ENCODE measurements around the gene DCDC2C. TPM values are rescaled to one million over a fixed set of nuclear protein-coding genes. Genes with fewer than 3 reads are reported as not detected.
A peak's percentile ranks its signal among the peaks of the same experiment; 100 is the strongest.

Gene DCDC2C
- polyA plus RNA-seq, 4 donors, result 0.17 to 0.92 (median 0.39) TPM; not detected in 1

DNA sequence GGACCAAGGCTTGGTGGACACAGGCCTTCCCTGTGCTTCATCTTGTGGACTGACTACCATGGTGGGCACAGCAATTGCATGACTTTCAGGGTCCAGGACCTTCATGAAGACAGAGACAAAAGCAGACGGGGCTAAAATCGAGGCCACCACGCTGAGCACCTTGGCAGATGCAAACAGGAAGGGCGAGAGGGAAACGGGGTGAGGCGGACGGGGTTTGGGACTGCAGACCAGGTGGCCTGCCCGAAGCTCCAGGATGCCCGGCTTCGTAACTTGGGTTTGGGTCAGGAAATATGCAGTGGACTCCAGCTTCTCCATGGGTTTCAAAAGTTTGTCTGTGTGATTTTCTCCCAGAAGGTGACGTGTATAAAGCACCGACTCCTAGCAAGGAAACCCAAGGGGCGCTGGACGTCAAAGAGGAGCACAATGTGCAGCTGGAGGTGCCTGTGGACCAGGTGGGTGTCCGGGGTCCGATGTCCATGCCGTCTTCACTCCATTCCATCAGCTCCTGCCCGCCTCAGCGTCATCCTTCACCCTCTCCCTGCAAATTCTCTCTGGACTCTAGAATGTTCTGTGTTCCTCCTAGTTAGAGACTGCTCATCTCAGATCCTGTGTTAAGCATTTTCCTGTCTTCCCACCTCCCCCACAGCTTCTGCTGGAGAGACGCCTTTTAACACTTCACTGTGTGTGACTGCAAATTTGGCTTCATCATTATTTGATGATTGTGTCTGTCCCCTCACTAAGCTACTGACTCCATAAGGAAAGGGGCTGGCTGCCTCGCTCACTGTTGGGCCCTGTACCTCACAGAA, 65.8 kb downstream of the DCDC2C start:
- DNase-seq (ENCODE audit: low read depth in 4 of 4, low spot score in 2 of 4), result no peak

DNA sequence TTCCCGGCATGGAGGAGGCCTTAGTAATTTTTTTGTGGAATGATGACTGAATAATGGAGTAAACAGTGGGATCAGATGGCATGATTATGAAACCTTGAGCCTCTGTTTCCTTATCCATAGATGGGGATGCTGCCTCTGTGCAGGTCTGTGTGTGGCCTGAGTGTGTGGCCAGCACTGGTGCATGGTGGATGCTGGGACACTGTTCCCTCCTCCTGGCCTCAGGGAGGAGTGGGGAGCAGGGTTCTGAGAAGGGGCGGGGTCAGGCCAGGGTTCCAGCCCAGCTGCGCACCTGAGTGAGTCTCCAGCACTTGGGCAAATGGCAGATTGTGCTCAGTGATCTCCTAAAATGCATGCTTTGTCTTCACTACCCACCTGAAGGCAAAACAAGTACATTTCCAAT, 66.4 kb downstream of the DCDC2C start:
- no peak for DNase-seq (ENCODE audit: low read depth in 4 of 4, low spot score in 2 of 4)

GRCh38 chr2:3770724-3771415, 67.5 kb downstream of the DCDC2C start:
- no peak for DNase-seq (ENCODE audit: low read depth in 4 of 4, low spot score in 2 of 4)

GRCh38 chr2:3771576-3771975, 68.2 kb downstream of the DCDC2C start:
- no peak for DNase-seq (ENCODE audit: low read depth in 4 of 4, low spot score in 2 of 4)

DNA sequence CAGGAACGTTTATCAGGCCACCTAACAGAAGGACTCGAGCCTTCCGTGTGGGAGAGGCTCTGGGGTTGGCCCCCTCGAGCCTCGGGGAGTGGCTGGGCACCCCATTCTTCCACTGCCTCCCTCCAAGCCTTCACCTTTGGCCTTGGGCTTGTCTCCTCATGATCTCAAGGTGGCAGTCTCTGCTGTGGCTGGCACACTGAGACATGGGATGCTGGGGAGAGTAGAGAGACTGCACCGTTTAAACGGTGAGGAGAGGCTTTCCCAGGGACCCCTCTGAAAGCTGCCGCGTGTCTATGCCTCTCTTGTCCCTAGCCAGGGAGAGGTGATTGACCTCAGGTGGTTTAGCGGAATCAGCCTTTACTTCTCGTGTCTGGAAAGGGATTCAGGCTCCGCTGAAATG, 71.0 kb downstream of the DCDC2C start:
- DNase-seq (ENCODE audit: low read depth in 4 of 4, low spot score in 2 of 4), result no peak

DNA sequence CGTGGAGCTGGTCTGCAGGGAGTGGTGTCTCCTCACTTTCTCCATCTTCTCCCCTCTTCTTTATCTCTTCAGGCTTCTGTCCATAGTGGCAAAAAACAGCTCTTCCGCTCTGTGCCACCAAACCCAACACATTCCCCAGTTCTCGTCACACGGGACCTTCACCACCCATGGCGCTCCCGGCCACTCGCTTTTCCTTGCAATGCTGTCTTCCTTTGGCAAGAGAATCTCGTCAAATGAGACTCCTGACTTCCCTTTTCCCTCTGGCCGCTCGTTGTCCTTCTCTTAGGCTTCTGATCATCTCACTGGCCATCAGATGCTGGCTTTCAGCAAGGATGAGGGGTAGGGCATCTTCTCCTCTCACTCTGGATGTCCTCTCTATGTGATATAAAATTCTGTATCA, 72.9 kb downstream of the DCDC2C start:
- no peak for DNase-seq (ENCODE audit: low read depth in 4 of 4, low spot score in 2 of 4)

GRCh38 chr2:3777966-3778365, 74.6 kb downstream of the DCDC2C start:
- DNase-seq (ENCODE audit: low read depth in 4 of 4, low spot score in 2 of 4), result no peak

DNA sequence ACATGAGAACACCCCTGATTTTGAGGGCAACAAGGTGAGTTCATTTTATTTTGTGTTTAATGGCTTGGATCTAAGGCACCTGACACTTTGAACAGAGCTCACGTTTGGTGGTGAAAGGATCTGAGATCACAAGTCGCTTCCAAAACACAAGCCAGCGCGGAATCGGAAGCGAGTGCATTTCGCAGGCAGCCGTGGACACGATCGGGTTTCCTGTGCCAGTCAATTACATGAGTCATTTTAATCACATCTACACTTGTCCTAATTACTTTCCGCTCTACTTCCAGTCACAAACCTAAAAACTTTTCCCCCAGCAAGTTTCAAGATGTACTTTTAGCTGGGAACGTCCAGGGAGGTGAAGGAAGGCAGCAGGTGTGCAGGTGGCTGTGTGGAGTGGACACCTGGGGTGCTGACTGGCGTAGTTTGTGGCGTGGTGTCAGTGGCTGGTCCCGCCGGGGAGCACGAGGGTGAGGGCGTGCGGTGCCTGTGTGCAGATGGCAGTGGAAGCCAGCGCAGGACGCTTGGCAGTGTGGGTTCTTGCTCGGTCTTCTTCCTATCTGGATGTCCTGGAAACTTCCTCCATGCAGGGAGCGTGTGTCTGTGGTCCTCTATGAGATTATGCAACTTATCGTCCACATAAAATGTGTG, 75.6 kb downstream of the DCDC2C start:
- DNase-seq (ENCODE audit: low read depth in 4 of 4, low spot score in 2 of 4), result no peak

- no peak for DNase-seq (ENCODE audit: low read depth in 4 of 4, low spot score in 2 of 4)
These were observed 76.2 kb downstream of the DCDC2C start for GRCh38 chr2:3779496-3780049.

- peak in 1 of 4 donors; percentile 76 for DNase-seq (ENCODE audit: low read depth in 4 of 4, low spot score in 2 of 4)
These were observed 77.4 kb downstream of the DCDC2C start for GRCh38 chr2:3780477-3781402.

- DNase-seq (ENCODE audit: low read depth in 4 of 4, low spot score in 2 of 4), result no peak
These were observed 81.4 kb downstream of the DCDC2C start for GRCh38 chr2:3784731-3785130.

- no peak for DNase-seq (ENCODE audit: low read depth in 4 of 4, low spot score in 2 of 4)
These were observed 82.0 kb downstream of the DCDC2C start for GRCh38 chr2:3785220-3785889.

GRCh38 chr2:3785890-3786273, 82.5 kb downstream of the DCDC2C start:
- DNase-seq (ENCODE audit: low read depth in 4 of 4, low spot score in 2 of 4), result no peak

GRCh38 chr2:3787768-3788167, 84.4 kb downstream of the DCDC2C start:
- DNase-seq (ENCODE audit: low read depth in 4 of 4, low spot score in 2 of 4), result no peak

- no peak for DNase-seq (ENCODE audit: low read depth in 4 of 4, low spot score in 2 of 4)
These were observed 85.9 kb downstream of the DCDC2C start for GRCh38 chr2:3789256-3789655.

DNA sequence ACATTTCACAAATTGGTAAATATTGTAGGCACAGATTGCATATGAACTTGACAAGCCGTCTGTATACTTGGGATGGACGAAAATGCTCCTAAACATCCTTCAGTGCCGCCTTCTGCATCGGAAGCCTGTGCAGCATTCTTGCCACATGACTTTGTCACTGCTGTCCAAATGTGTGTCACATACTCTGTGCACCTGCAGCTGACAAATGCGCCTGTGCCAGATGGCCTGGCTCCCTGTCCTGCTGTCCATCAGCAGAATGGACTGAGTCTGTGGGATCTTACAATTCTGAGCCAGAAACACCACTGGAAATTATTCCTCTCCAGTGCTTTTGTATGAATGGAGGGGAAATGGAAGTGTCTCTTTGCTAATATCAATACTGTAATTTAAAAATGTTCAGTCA, 89.9 kb downstream of the DCDC2C start:
- DNase-seq (ENCODE audit: low read depth in 4 of 4, low spot score in 2 of 4), result no peak

DNA sequence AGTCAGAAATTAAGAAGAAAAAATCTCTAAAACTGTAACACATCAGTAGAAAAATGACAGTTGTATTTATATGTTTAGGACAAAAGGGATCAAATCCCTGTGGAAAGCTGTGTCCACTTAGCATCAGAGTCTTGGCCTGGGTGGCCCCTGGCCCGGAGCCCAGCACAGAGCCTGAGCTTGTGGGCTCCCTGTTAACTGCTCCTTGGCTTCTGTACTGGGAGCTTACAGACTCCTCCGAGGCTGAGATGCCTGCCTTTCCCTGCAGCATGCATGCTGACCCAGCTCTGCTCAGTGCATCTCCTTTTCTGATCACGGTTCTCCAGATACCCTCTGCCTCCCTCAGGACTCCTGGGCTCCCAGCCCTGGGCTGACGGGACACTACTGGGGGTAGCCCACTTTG, 98.1 kb downstream of the DCDC2C start:
- no peak for DNase-seq (ENCODE audit: low read depth in 4 of 4, low spot score in 2 of 4)

DNA sequence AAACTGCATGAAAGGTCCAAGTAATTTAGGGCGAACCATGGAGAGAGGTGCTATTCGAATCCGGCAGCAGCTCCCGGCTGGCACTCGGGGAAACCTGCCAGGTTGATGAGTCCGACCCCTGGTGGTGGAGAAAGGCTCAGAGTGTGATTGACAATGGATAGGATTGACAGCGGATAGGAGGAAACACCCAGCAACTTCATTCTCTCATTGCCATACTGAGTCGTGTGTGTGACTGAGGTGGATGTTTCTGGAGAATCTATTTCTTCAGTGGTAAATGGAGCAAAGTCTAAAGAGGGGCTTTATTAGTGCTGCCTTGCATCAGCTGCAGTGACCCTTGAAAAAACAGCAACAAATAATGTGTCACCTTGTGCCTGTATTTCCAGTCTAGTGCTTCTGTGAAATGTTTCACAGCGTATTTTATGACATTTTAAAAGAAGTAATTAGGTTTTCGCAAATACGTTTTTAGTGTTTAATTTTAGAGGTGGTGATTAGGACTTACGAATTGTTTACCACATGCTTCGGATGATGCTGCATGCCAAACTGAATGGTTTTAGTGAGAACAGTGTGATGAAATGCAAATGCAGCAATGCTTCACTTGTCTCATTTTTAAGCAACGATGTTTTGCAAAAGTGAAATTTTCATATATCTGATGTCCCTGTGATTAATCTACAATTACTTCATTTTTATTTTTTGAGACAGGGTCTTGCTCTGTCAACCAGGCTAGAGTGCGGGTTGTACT, 102.0 kb downstream of the DCDC2C start:
- no peak for DNase-seq (ENCODE audit: low read depth in 4 of 4, low spot score in 2 of 4)

DNA sequence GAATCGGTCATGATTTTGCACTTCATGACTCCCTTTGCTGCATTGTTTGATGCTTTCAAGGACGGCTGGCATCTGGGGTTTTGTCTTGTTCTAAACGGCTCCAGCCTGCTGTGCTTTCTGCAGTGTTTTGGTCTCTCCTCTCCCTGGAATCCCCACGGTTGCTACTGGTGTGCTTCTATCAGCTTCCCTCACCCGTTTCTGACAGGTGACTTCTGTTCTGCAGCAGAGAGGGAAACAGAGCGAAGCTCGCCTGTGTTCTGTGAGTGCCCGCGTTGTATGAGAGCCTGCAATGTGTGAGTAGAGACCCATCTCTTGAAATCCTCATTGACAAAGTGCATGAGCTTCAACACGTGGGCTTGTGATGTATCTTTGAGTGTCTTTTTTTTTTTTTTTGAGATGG, 102.8 kb downstream of the DCDC2C start:
- DNase-seq (ENCODE audit: low read depth in 4 of 4, low spot score in 2 of 4), result no peak
